SKM-1 treated with dmso at 0.1 percent for 144 hours (cell line): Measurements from ENCODE around the gene ATP10A.

Source experiments
- DNase-seq: peaks from one replicate; lab custom pipeline; 2025; ENCODE audit not compliant: unreplicated experiment; lab: John Stamatoyannopoulos, UW

Gene ATP10A

DNA sequence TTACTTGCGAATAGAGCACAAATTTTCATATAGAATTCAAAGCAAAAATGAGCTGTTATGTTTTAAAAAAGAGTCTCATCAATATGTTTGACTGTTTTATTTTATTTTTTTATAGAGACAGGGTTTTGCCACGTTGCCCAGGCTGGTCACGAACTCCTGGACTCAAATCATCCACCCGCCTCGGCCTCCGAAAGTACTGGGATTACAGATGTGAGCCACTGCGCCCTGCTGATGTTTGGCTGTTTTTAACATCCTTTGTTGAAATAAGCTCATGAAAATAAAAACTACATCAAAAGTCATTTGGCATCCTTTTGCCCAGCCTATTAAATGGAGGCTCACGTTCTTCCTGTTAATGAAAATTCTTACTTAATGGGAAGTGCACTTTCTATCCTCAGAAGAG is 154.7 kb downstream of the ATP10A start:
- no peak for DNase-seq

- DNase-seq, result no peak
Measured at GRCh38 chr15:25707656-25708365, 155.3 kb downstream of the ATP10A start.

DNA sequence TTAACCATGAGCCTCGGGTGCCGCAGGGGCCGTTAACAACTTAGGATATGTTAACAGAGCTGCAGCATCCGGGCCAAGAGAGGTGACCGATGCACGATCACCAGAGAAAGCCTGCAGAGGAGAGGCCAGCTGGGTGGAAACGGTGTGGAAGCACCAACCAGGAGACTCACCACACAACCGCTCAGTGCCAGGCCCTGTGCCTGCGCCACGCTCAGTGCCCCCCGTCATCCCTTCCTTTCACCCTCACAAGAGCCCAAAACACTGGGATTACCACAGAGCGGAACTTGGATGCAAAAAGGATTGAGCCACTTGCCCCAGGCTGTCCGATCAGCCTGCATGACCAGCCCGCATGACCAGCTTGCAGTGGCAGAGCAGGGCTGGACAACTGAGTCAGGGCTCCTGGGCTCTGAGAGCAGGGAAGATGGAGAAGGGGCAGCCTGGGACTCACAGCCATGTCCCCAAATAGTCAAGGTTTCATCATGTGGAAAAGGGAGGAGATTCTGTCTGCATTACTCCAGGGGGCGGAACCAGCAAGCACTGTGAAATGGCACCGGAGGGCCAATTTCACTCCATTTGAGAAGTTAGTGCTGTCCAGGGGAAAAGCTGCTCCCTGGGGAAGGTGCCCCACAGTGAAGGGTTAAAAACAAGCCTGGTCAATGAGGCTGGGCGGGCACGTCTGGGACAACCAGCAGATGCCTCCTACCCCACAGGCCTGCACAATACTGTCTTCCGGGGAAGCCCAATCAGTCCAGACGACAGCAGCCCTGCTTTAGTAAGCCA is 156.8 kb downstream of the ATP10A start:
- DNase-seq, result no peak

DNA sequence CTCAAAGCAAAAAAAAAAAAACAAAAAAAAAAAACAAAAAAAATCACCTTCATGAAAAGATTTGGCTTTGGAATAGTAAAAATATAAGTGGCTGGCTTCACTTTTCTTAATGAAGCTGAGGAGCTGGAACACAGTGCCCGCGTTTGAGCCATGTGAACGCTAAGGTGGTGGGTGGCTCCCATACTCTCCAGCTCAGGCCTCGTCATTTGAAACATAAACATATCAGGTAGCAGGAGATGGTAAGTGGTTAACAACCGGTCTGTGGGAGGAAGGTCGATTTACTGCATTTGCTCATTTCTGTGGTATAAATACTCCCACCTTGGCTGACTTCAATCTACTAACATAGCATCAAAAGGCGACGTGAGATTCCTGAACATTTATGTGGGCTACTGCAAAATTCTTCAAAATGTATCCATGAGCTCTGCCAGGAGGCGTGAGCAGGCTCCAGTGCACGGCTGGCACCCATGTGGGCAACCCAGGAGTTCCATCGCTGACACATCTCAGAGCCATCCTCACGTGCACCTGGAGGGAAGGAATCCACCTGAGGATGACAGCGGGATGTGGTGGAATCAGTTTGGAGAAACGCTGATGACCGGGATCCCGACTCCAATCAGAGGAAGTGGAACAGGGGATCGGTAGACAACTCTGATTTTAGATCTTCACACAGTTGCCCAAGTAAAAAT is 157.6 kb downstream of the ATP10A start:
- no peak for DNase-seq

GRCh38 chr15:25703726-25704125 is 159.4 kb downstream of the ATP10A start:
- DNase-seq, result no peak

DNA sequence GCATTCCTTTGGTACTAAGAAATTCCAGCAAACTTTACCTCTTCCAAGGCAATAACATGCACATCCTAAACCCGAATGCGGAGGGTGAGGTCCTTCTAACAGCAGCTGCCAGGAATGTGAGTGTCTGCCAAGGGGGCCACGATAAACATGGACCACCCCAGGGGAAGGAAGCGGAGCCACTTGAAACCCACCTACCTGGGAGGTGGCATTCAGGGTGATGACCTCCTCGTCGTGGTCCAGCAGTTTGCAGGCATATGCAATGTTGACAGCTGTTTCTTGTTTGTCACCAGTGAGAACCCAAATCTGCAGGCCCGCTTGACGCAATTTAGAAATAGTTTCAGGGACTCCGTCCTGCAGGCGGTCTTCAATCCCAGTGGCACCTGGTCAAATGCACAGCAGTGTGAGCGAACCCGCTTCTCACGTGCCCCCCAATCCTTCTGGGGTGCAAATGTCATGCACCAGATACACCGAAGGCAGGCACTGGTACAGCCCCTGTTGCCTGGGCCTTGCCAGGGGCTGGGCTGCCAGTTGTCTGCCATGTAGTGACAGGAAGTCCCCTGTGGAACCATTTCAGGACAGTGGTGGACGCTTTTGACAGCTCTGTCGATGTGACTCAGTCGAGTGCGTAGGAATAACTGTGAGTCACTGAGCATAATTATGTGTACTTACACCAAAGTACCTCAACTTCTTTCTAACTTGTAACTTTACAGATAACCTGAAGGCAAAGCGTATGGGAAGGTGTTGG is 161.2 kb downstream of the ATP10A start:
- no peak for DNase-seq

DNA sequence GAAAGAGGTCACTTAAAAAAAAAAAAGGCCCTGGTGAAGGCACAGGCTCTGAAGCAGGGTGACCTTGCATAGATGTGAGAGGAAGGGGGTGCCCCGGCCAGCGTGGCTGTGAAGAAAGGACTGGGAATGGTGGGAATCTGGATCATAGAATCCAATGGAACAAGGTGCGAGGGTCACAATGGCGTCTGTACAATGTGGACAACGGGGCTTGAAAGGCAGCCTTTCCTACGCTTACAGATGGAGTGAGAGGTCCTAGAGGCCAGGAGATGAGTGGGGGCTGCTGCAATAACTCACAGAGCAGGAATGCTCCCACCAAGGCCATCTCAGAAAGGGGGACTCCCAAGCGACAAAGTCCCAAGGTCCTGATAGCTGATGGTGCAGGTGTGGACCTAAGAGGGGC is 162.2 kb downstream of the ATP10A start:
- no peak for DNase-seq

GRCh38 chr15:25697586-25697985 is 165.5 kb downstream of the ATP10A start:
- DNase-seq, result no peak

DNA sequence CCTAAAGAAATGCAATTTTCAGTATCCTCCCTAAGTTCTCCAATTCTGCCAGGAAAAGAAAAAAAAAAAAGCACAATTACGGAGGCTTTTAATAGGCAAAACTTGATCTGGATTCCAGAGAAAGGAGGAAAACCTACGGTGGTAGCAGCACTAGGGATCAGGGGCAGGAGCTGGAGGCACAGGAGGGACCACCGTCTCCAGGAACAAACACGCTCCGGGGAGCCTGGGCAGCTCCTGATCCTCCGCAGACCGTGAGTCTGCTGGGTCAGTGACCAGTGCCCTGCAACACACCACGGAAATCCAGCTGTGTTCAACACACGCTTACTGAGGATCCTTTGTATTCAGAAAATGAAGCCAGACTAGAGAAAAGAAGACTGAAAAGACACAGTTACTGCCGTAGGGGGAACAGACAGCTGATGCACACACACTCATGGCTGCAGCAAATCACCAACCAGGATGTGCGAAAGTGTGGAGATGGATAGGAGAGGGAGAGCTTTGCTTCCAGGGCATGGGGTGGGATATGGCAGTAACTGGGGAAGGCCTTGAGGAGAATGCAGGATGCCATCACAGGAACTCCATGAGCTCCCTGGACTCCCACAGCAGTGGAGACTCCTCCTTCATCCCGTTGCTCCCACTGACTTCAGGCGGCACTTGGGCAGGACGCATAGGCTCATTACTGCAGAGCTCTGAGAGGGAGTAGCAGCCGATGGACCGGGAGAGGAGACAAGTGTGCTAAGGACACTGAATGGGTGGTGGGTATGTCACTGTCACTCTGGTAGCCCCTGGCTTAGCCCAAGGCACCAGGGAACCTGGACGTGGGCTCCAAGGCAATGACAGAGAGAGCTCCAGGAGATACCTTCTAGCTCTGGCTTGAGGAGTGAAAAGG is 167.0 kb downstream of the ATP10A start:
- no peak for DNase-seq

- no peak for DNase-seq
Measured at GRCh38 chr15:25694823-25695312, 168.3 kb downstream of the ATP10A start.

DNA sequence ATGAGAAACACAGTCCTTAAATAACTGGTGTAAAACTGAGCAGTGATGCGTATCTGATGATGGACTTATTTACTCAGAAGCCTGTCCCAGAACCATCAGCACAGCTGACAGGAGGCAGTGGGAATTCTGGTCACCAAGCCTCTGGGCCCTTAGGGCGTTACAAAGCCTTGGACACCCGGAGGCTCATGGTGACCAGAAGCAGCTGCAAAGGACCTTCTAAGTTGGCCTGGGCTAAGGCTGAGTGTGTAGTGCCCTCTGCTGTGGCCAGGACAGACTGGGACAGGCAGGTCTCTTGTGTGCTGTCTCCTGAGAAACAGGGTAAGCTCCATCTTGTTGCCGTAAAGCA is 168.9 kb downstream of the ATP10A start:
- DNase-seq, result no peak

- peak; percentile 19 for DNase-seq
Measured at GRCh38 chr15:25693321-25694238, 169.5 kb downstream of the ATP10A start.

GRCh38 chr15:25691544-25692430 is 171.3 kb downstream of the ATP10A start:
- DNase-seq, result no peak

- no peak for DNase-seq
Measured at GRCh38 chr15:25690673-25691543, 172.2 kb downstream of the ATP10A start.

DNA sequence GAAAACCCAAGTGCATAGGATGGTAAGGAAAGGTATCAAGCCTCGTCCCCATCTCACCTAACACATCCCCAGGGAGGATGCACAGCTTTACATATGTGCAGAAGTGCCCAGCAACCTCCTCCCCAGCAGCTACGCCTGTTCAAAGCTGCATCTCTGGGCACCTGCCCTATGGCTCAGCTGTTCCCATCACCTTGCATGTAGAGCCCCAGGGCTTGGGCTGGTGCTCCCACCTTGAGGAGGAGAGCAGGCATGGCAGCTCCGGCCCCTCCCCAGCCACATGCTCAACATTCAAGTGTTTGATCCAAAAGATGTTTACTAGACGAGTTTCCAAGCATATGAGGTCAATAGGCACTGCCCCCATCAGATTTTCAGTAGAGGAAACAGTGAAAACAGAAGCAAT is 173.5 kb downstream of the ATP10A start:
- DNase-seq, result no peak

DNA sequence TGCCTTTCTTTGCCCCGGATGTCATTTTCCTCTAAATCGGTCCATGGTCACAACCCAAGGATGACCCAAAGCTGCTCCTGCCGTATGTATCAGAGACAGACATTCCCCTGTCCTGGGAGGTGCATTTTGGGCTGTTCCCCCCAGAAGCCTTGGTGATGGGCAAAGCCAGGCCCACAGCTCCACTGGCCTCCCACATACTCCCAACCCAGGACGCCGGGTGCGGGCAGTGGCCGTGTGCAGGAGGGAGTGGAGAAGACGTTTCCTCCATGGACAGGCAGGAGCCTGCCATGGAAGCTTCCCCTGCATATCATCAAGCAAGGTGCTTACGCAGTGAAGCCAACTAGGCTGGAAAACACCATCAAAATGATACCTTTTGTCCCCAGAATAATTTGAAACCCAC is 175.0 kb downstream of the ATP10A start:
- DNase-seq, result no peak

DNA sequence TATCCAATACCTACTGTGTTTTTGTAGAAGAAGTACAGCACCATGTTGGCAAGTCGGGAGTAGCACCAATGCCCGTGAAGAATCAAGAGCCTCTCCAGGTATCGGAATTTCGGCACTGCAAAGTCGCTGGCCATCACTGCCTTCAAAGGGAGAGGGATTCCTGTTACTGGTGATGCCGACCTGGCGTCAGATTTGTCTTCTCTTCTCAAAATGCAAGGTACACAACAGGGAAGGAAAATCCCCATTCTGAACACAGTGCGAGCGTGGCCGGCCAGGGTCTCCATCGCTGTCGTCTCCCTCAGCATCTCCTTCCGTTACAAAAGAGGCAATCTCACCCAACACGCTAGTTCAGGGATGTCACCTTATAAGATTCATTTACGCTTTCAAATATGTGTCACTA is 175.4 kb downstream of the ATP10A start:
- no peak for DNase-seq
